GM11168 (cell line): ENCODE data around the gene TFDP1.

Experiments
- in situ Hi-C: fragments of 300-500 bp; cut with MboI; formaldehyde crosslinking; loops from one replicate; pipeline ENCODE4 v1.12.0; 2022; ENCODE audit warnings: low sequenced_read_pairs; ENCODE audit not compliant: unreplicated experiment

TFDP1 gene

DNA sequence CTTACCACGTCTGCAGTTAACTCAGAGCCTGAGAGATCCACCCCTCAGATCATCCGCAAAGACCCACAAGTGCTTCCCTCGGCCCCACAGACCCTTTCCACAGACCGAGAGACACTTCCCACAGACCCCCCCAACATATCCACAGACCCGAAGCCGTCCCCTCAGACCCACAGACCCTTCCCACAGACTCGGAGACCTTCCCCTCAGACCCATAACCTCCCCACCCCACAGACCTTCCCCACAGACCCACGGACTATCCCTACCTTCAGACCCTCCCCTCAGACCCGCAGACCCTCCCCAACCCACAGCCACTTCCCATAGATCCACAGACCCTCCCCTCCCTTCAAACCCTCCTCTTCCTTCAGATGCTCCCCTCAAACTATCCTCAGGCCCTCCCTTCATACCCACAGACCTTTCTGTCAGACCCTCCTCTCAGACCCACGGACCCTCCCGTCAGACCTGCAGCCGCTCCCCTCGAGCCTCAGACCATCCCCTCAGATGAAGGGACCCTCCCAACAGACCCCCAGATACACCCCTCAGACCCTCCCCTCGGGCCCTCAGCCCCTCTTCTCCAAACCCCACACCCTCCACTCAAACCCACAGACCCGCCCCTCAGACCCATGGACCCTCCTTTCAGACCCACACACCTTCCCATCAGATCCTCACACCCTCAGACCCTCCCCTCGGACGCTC is 20.1 kb upstream of the TFDP1 start:
- in situ Hi-C loops, result no loop called here

DNA sequence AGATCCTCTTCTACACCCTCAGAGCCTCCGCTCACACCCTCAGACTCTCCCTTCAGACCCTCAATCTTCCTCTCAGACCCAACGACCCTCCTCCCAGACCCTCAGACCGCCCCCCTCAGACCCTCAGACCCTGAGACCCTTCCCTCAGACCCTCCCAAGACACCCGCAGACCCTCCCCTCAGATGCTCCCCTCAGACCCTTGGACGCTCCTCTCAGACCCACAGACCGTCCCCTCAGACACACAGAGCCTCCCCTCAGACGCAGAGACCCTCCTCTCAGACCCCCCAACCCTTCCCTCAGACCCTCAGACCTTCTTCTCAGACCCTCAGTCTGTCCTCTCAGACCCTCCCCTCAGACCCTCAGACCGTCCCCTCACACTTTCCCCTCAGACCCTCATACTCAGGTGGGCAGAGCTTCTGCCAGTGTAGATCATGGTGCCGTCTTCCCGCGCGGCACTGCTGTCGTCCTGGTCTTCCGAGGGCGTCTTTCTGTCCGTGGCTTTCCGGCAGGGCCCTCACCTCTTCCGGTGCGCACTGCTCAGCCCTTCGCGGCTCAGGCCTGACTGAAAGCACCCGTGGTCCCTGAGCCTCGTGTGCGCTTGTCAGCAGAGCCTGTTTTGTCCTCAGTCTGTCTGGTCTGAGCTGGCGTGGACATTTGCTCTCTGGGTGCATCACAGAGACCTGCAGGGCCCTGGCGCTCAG is 18.9 kb upstream of the TFDP1 start:
- in situ Hi-C loops, result no loop called here

DNA sequence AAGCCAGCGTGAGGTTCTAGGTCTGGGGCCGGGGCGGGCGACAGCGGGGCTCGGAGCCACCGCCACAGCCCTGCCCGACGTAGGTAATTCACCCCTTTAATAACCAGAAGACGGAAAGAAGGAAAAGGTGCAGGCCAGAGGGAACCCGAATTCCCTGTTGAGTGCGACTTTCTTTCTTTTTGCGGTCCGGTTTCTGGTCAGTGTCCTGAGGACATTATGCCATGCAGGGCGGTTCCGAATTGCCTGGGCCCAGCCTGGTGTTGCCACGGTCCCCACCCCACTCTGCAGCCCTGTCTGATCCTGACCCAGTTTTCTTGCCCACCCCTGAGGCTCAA is 18.4 kb upstream of the TFDP1 start:
- in situ Hi-C loops, result no loop called here

DNA sequence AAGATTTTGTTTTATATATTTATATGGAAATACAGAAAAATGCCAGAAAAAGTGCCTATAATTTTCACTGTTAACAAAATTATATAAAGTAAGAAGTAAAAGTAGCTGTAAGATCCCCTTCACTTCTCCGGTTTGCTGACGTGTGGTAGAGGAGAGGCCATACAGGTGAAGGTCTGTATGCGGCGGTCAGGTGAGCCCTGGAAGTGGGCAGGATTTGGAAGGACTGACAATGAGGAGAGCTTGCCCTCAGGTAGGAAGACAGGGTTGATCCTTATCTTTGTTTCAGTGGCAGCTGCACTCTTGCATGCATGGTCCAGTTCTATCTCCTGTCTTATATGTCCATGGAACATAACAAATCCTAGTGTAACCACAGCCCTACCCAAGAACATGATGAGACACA is 16.9 kb upstream of the TFDP1 start:
- in situ Hi-C loops, result no loop called here

DNA sequence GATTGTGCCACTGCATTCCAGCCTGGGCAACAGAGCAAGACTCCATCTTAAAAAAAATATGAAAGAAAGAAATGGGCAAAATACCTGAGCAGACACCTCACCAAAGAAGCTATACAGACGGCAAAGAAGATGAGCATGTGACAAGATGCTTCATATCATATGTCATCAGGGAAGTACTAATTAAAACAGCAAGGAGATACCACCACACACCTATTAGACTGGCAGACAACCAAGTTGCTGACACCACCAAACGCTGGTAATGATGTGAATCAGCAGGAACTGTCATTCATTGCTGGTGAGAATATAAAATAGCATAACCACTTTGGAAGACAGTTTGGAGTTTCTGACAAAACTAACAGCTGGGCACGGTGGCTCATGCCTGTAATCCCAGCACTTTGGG is 11.5 kb upstream of the TFDP1 start:
- in situ Hi-C loops, result no loop called here

DNA sequence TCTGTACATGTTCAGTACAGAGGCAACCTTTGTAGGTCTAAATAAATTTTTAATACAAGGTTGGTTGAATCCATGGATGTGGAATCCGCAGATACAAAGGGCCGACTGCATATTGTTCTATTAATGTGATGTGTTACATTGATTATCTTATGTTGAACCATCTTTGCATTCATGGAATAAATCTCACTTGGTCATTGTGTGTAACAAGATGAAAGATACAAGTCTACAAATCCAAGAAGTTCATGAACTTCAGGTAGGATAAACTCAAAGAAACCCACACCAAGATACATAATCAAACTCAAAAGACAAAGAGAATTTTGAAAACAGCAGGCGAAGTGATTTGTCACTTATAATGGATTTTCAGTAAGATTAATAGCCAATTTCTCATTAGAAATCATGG is 8.0 kb upstream of the TFDP1 start:
- in situ Hi-C loops, result no loop called here

DNA sequence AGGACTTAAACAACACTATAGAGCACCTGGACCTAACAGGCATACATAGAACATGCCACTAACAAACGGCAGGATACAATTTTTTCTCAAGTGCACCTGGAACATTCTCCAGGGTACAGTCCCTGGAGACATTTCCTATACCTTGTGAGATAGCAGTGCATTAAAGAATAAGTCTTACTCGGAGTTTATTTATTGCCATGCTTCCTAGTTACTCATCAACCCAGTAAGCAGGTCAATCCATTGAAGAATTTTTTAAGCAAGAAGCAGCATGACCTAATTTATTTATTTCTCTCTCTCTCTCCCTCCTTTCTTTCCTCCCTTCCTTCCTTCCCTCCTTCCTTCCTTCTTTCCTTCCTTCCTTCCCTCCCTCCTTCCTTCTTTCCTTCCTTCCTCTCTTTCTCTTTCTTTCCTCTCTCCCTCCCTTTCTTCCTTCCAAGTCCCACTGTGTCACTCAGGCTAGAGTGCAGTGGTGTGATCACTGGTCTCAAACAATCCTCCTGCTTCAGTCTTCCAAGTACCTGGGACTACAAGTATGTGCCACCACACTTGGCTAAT is 6.6 kb upstream of the TFDP1 start:
- in situ Hi-C loops, result no loop called here

DNA sequence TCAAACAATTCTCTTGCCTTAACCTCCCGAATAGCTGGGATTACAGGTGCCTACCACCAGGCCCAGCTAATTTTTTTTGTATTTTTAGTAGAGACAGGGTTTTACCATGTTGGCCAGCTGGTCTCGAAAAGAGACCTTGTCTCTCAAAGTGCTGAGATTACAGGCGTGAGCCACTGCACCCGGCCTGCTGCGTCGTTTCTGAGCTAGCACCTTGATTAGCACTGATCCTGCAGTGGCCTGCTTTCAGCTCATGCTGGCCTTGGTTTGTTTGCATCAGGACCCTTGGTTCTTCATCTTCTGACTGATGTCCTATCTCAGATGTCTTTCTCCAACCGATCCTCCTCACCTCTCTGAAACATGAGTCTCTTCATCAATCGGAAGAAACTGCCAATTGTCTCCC is 4.9 kb upstream of the TFDP1 start:
- in situ Hi-C loops, result no loop called here

DNA sequence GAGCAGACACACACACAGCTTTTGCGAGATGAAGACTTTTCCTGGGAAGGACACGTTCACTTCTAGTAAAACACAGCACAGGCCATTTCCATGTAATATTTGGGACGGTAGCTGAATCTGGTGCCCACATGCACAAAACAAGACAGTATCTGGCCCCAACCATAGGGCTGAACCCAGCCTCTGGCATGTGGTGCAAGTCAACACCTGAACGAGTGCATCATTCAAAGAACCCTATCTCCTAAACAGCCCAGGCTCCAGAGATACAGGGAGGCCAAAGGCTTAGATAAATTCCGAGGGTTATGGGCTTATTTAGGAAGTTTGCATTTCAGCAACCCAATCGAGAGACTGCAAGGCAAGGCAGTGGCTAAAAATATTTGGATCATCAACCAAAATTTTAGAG is 2.7 kb upstream of the TFDP1 start:
- in situ Hi-C loops, result no loop called here

DNA sequence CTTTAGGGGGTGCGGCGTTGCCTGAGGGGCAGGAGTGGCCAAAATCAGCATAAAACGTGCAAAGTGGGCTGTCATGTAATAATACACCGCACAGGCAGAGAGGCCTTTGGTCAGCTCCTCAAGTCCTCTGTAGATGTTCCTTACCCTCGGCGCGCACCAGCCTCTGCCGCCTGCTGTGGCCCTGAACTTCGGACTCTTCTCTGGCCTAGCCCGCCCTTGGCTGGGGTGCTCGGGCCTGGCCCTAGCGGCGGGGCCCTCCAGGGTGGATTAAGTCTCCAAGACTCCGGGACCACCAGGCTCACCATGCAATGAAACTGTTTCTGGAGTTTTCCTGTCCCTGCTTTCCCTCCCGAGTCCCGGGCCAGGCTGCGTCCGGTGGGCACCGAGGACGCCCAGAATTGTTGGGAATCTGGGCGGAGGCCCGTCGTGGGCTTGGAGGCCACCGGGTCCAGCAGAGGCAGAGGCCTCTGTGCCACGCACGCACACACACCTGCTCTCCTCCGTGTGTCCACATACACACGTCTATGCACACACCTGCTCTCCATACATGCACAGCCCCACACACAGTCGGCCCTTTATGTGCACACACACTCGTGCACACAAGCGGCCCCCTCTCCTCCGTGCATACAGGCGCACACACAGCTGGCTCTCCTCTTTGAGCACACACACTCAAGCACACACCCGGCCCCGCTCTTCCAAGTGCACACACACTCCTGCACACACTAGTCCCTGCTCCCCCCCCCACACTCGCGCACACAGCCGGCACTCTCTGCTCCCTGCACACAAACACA is 1.5 kb upstream of the TFDP1 start:
- in situ Hi-C loops, result no loop called here

DNA sequence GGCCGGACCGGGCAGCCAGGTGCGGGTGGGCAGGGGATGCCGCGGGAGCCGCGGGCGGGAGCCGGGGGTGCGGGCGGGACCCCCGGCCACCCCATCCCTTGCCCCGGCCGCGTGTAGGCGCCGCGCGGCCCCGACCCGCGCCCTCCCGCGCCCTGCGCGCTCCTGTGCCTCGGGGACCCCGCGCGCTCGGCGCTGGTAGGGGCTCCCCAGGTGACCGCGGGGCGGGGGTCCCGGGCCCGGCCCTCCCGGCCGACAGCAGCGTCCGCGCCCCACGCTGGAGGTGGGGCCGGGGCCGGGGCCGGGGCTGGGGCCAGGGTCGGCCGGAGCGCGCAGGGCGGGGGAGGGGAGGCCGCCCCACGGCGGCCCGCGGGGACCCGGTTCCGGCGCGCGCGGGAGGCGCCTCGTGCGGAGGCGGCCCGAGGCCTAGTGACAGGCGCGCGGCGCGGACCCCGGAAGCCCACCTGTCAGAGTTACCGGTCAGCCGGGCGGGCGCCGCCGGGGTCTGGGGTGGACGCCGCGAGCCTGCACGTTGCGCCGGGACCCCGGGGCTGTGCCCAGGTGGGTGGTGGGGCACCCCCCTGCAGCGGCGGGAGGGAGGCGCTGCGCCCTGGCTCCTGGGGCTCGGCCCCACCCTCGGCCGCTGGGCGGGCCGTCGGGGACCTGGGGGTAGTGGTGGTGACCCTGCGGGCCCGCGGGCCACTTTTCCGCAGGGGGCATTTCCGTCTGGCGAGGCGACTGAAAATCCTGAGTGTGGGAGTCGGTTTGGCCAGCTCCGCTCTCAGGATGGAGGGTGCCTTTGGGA is 518 bp downstream of the TFDP1 start:
- in situ Hi-C loops, result no loop called here

DNA sequence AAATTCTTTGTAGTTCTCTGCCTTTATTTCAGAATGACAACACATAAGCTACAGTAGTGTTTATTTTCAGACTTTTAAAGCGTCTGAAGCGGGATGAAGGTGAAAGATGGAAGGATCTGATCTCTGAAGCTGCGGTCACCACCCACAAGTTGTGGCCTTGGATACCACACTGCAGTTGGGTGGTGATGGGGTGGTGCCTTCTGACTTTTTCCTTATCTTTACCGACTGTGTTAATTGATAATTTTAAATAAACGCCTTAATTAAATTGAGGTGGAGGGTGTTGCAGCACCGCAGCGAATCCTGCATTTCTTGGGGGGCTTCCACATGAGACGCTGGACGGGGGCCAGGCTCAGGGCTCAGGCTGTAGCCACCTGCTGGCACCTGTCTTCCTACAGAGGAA is 1.3 kb downstream of the TFDP1 start:
- in situ Hi-C loops, result no loop called here

DNA sequence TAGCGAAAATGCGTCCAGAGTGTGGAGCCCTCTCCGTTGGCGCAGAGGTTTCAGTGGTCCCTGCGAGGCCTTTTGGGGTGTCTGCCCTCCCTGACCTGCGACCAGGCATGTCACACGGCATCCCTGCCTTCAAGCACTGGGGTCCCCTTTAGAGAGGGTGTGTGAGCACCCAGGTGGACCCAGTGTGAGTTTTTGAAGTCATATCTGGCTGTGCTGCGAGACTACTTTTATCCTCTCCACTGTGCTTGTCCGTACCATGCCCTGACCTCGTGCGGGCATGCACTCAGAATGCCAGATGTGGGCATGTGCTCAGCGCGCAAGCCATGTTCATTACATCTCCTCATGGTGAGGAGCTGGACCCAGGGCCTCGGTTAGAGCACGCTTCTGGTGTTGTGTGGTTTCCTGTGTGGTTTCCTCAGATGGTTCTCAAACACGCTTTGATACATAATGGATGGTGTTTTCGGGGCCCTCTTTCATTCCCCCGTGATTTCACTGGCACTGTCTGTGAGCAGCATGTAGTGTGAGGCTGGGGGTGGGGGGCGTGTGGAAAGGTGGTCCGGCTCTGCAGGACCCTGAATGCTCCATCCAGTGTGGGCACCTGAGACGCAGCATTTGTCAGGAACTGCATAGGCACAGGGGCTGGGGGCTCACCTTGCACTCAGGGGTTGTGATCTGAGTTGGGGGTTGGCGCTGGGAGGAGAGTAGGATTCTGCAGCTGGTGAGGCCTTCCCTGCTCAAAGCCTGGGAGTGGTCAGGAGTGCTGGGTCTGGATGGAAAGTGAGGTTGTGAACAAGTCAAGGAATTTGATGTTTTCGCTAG is 2.3 kb downstream of the TFDP1 start:
- in situ Hi-C loops, result no loop called here

DNA sequence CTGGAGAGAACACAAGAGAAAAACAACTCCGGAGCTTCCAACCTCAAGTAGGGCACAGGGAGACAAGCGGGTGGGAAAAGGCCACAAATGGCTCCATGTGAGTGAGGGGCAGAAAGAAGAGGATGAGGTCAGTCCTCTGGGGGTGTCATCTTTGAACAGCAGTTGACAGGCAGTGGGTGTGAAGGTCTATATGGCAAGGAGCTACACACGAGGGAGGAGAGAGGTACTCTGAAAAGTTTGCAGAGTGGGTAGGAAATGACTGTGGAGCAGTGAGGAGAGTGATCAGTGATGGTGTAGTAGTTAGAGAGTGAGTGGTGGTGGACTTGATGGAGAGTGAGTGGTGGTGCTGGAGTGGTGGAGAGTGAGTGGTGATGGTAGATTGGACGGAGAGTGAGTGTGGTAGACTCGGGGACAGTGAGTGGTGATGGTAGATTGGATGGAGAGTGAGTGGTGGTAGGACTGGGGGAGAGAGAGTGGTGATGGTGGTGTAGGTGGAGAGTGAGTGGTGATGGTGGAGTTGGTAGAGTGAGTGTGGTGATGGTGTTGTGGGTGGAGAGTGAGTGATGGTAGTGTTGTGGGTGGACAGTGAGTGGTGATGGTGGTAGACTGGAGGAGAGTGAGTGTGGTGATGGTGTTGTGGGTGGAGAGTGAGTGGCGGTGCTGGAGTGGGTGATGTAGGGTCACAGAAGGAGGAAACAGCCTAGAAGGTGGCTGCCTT is 4.0 kb downstream of the TFDP1 start:
- in situ Hi-C loops, result no loop called here

DNA sequence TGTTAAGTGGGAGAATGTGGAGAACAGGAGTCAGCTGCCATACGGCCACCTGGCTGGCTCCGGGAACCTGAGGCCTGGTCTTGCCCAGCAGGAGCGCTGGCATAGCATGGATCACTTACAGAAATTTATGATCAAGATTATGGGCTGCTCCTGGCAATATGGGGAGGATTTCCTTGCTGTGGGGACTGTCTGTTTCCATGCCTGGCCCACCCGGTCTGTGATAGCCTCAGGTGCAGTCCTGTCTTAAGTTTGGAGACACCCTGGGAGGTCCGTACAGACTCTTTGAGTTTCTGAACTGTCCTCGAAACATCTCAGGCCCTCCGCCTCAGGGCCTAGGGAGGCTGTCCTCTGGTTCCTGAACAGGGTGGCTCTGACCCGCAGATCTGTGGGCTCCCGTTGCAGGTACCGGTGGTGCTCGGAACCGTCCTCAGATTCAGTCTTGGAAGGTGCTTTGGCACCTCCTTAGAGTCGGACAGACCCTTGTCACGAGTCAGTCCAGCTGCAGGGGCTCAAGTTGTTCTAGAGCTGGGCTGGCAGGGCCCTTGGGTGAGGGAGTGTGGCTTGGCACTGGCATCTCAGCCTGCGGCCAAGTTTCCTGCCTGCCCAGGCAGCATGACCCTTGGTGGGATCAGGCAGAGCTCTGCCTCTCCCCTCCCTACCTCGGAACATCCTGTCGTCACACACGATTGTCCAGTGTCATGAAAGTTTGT is 4.9 kb downstream of the TFDP1 start:
- in situ Hi-C loops, result no loop called here

DNA sequence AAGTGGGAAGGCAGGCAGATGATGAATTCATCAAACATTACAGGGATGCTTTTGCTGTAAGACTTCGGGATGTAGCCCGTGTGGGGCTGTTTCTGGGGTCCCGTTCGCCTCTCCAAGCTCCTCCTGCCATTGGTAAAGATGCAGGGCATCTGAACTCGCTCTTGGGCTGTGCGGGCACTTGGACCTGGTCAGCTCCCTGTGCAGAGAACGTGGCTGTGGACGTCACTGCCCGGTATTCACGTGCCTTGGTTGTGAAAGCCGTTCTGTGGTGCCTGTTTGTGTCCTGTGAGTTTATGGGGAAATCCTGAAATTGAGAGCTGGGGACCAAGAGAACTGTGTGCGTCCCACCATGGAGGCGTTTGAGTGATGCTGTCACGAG is 5.4 kb downstream of the TFDP1 start:
- in situ Hi-C loops, result no loop called here

DNA sequence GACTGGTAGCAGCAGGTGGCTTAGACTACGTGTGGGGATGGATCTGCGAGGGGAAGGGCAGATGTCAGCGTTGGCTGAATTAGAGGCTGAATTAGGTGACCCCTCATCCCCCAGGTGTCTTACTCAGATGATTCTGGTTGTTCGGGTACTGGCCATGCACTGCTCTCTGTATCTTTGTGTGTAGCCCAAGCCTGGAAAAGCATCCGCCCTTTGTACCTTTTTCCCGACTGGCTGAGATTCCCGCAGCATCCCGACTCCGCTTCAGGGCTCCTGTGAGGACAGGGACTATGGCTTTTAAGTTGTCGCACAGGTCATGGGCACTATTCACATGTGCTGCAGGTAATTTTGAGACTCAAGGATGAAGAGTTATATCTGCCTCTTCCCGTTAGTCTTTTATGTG is 7.2 kb downstream of the TFDP1 start:
- in situ Hi-C loops, result no loop called here

DNA sequence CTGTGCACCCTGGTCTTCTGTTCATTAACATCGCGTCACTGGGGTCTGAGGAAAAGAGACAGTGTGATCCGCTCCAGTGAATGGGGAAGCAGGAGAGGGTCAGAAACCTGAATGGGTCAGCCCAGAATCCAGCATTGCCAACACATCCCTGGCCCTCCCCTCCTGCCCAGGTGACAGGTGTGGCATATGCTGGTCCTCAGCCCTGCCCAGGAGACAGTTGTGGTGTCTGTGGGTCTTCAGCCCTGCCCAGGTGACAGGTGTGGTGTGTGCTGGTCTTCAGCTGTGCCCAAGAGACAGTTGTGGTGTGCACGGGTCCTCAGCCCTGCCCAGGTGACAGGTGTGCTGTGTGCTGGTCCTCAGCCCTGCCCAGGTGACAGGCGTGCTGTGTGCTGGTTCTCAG is 8.0 kb downstream of the TFDP1 start:
- in situ Hi-C loops, result no loop called here
